Karpas-422 (cell line): ENCODE data around the gene APOLD1. TPM values are rescaled to one million over a fixed set of nuclear protein-coding genes. Genes with fewer than 3 reads are reported as not detected.

ENCODE experiments used
- DNase-seq: peaks from one replicate; pipeline ENCODE4 v3.0.0-alpha.2; 2015
- H2AFZ ChIP-seq: fragments of 200-600 bp; sonication (generic); 2 replicates; pipeline ENCODE4 v1.6.1; 2014; ENCODE audit warnings: antibody characterized with exemption, low read length, mixed read lengths
- H3K27ac ChIP-seq: fragments of 200-600 bp; sonication (generic); 2 replicates; pipeline ENCODE4 v1.5.1; 2014; ENCODE audit warnings: mild to moderate bottlenecking, low read length, moderate library complexity
- H3K27me3 ChIP-seq: fragments of 200-600 bp; sonication (generic); 2 replicates; pipeline ENCODE4 v1.6.1; 2014; ENCODE audit warnings: low read length, mixed read lengths
- H3K36me3 ChIP-seq: fragments of 200-600 bp; sonication (generic); 2 replicates; pipeline ENCODE4 v1.6.1; 2014; ENCODE audit warnings: low read length, mixed read lengths; ENCODE audit not compliant: insufficient read depth
- H3K4me1 ChIP-seq: fragments of 200-600 bp; sonication (generic); 2 replicates; pipeline ENCODE4 v1.6.1; 2014; ENCODE audit warnings: mild to moderate bottlenecking, low read length, mixed read lengths
- H3K4me2 ChIP-seq: fragments of 200-600 bp; sonication (generic); 2 replicates; pipeline ENCODE4 v1.6.1; 2014; ENCODE audit warnings: low read length, low read depth, mild to moderate bottlenecking; ENCODE audit not compliant: poor library complexity, severe bottlenecking
- H3K4me3 ChIP-seq: fragments of 200-600 bp; sonication (generic); 2 replicates; pipeline ENCODE4 v1.5.1; 2014; ENCODE audit warnings: mild to moderate bottlenecking, antibody characterized with exemption, low read length, mixed read lengths
- H3K79me2 ChIP-seq: fragments of 200-600 bp; sonication (generic); 2 replicates; pipeline ENCODE4 v1.6.1; 2014; ENCODE audit warnings: mild to moderate bottlenecking, low read length, mixed read lengths
- H3K9ac ChIP-seq: fragments of 200-600 bp; sonication (generic); 2 replicates; pipeline ENCODE4 v1.6.0; 2014; ENCODE audit warnings: low read length
- H3K9me2 ChIP-seq: fragments of 200-600 bp; sonication (generic), shearing (Covaris generic); replicated peaks from 2 replicates; pipeline ENCODE4 v1.6.0; 2014; ENCODE audit warnings: mild to moderate bottlenecking, low read length, moderate library complexity; ENCODE audit not compliant: insufficient read depth
- H3K9me3 ChIP-seq: fragments of 300-700, 200-600 bp; sonication (generic); 2 replicates; pipeline ENCODE4 v1.6.1; 2014; ENCODE audit warnings: low read length, mixed read lengths
- H4K20me1 ChIP-seq: fragments of 200-600 bp; sonication (generic); 2 replicates; pipeline ENCODE4 v1.6.1; 2014; ENCODE audit warnings: mild to moderate bottlenecking, antibody characterized with exemption, low read length, low read depth; ENCODE audit not compliant: insufficient read depth
- total RNA-seq: library from RNA; depleted of rRNA; stranded (reverse); fragments of >200 nt; shearing (Covaris generic); gene quantifications from 2 replicates; pipeline ENCODE4 v1.2.3, GENCODE V29; 2014; ENCODE audit warnings: low replicate concordance

APOLD1 gene
- total RNA-seq, 1 experiment from 2014 or later = 1.5 TPM

DNA sequence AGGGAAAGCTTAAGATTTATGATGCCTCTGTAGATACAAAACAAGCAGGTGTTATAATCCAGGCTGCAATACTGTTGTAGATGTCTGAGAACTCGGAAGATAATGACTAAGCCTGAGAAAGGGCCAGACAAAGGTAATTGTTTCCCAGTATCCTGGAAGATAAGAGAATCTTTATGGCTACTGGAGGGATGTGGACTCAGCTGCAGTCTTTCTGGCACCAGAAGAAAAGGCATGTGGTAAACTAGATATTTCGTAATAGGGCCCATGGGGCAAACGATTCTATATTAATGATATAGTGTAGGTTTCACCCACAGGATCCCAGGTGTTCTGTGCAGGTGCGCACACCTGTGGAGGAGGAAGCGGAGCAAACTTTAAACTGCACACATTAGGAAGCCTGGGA is 9.2 kb upstream of the APOLD1 start:
- no peaks in the 10 kb centered on the region for H3K4me1 ChIP-seq

DNA sequence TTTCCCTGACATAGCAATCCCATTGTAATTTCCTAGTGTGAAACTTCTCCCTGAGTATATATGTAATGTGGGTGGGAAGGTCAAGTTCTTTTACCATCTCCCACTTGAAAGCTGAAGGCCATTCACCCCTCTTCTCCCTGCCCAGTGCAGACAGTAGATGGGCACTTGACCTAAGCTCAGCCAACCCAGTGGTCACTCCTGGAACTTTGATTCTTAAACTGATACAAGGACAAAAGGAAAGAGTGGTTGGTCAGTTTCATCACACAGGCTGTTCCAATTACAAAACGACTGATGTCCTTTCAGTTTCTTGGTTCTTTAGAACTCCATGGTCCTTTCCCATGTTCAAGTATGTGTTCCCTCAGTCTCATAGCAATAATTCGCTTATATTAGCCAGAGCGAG is 8.4 kb upstream of the APOLD1 start:
- no peak overlapping the region for H2AFZ ChIP-seq
- H3K36me3 ChIP-seq = no peaks in the 10 kb centered on the region
- H3K27me3 ChIP-seq = no peaks in the 10 kb centered on the region
- H3K9me3 ChIP-seq = no peaks in the 10 kb centered on the region
- no peaks in the 10 kb centered on the region for H4K20me1 ChIP-seq
- no peaks in the 10 kb centered on the region for H3K79me2 ChIP-seq
- H3K9me2 ChIP-seq = no peaks in the 10 kb centered on the region
- H3K4me1 ChIP-seq = no peaks in the 10 kb centered on the region
- H3K27ac ChIP-seq = no peak overlapping the region
- no peak for DNase-seq
- no peak overlapping the region for H3K4me2 ChIP-seq
- H3K9ac ChIP-seq = no peak overlapping the region
- H3K4me3 ChIP-seq = no peak overlapping the region

More for the DNA sequence above, 9.2 kb upstream of the APOLD1 start:
- no peaks in the 10 kb centered on the region for H4K20me1 ChIP-seq
- H3K36me3 ChIP-seq = no peaks in the 10 kb centered on the region
- 0 out of 2 replicates have a peak, but pooled peaks cover 2% of the 10 kb centered on the region for H3K27me3 ChIP-seq
- H3K4me3 ChIP-seq = no peak overlapping the region
- H3K9me3 ChIP-seq = no peaks in the 10 kb centered on the region
- H2AFZ ChIP-seq = no peak overlapping the region
- H3K4me2 ChIP-seq = no peak overlapping the region
- no peaks in the 10 kb centered on the region for H3K9me2 ChIP-seq
- no peak overlapping the region for H3K27ac ChIP-seq
- DNase-seq = no peak
- no peaks in the 10 kb centered on the region for H3K79me2 ChIP-seq
- H3K9ac ChIP-seq = no peak overlapping the region

DNA sequence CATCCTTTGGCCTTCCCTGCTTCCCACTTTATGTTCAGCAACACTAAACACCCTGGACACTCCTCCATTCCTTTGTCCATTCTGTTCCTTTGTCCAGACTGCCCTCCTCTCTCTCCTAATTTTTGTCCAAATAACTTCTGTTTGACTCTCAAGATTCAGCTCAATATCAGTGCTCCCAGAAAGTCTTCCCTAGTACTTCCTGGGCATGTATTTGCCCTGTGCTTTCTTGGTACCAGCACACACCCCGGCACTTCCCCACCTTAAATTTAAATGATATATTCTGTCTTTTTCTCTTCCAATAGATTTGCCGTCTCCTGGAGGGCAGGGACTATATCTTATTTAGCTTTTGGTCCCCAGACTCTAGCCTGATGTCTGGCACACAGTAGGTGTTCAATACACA is 6.5 kb upstream of the APOLD1 start:
- no peak overlapping the region for H3K27ac ChIP-seq
- H3K9me3 ChIP-seq = no peaks in the 10 kb centered on the region
- no peaks in the 10 kb centered on the region for H3K79me2 ChIP-seq
- no peaks in the 10 kb centered on the region for H3K36me3 ChIP-seq
- no peak overlapping the region for H3K9ac ChIP-seq
- DNase-seq = no peak
- no peaks in the 10 kb centered on the region for H3K27me3 ChIP-seq
- no peaks in the 10 kb centered on the region for H3K4me1 ChIP-seq
- H2AFZ ChIP-seq = no peak overlapping the region
- H4K20me1 ChIP-seq = no peaks in the 10 kb centered on the region
- H3K9me2 ChIP-seq = no peaks in the 10 kb centered on the region
- no peak overlapping the region for H3K4me3 ChIP-seq
- H3K4me2 ChIP-seq = no peak overlapping the region

DNA sequence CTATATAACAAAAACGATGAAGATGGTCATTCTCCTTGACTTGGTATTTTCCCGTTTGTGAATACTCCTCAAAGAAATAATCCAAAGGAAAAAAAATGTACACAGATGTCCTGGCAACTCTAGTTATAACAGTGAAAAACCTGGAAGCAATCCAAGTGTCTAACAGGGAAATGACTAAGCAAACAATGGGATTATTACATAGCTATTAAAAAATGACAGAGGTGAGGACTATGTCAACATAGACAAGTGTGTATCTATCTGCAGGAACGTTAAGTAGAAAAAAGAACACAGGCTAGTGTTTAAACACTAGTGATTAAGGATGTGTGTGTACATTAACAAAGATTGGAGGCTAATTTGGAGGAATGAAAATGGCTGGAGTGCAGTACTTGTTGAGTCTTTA is 5.9 kb upstream of the APOLD1 start:
- DNase-seq = no peak
- Histone ChIP-seq H3K4me3 (no peak overlapping the region), H3K27ac (no peak overlapping the region), H2AFZ (no peak overlapping the region), H3K27me3 (no peaks in the 10 kb centered on the region), H3K4me1 (no peaks in the 10 kb centered on the region), H4K20me1 (no peaks in the 10 kb centered on the region), H3K9me3 (no peaks in the 10 kb centered on the region), H3K36me3 (no peaks in the 10 kb centered on the region), H3K9ac (no peak overlapping the region), H3K79me2 (no peaks in the 10 kb centered on the region), H3K9me2 (no peaks in the 10 kb centered on the region), H3K4me2 (no peak overlapping the region)

DNA sequence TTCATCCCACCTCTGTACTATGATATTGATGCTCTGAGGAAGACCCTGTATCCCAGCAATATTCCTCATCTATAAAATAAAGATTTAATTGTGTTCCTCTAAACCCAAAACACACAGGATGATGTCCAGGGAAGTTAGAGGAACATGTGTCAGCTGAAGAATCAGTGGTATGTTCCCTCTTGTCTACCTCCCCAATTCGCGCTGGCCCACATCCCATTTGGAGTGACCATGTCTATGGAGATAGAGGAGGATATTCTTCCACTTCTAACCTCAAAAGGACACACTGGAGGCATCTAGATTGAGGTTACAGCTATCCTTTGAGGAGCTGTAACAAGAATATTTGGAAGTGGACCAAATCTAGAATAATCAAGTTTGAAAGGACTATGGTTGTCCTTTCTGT is 1.3 kb upstream of the APOLD1 start:
- Histone ChIP-seq H3K9me2 (no peaks in the 10 kb centered on the region), H3K4me3 (no peak overlapping the region), H3K9me3 (no peaks in the 10 kb centered on the region), H2AFZ (no peak overlapping the region), H3K9ac (no peak overlapping the region), H3K4me1 (peaks cover 26% of the 10 kb centered on the region), H3K79me2 (no peaks in the 10 kb centered on the region), H3K27me3 (no peaks in the 10 kb centered on the region; the same call in 1 of the 2 replicates), H3K4me2 (no peak overlapping the region), H4K20me1 (no peaks in the 10 kb centered on the region), H3K27ac (no peak overlapping the region), H3K36me3 (no peaks in the 10 kb centered on the region)
- no peak for DNase-seq

DNA sequence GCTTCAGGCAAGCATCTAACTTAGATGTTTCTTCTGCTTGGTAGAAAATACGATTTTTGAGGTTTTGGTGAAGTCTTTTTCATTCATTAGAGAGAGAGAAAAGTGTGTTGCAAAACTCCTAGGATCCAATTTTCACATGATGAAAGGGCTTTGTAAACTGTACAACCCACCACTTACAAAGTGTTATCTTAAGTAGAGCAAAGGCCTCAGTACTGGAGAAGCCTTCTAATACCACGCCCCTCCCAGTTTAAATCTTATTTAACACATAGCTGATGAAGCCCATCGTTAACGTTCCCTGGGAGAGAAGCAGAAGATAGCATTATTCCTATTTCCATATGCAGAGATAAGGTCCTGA is 869 bp downstream of the APOLD1 start:
- Histone ChIP-seq H3K27ac (no peak overlapping the region), H3K79me2 (no peaks in the 10 kb centered on the region), H3K9me2 (no peaks in the 10 kb centered on the region), H4K20me1 (no peaks in the 10 kb centered on the region), H3K27me3 (no peaks in the 10 kb centered on the region; the same call in 1 of the 2 replicates), H3K4me1 (peaks cover 26% of the 10 kb centered on the region), H2AFZ (peak overlapping the region; percentile 92), H3K36me3 (no peaks in the 10 kb centered on the region), H3K9ac (peak overlapping the region; percentile 76), H3K4me3 (peak overlapping the region; percentile 78), H3K9me3 (no peaks in the 10 kb centered on the region), H3K4me2 (peak overlapping the region; percentile 90)
- DNase-seq = no peak

DNA sequence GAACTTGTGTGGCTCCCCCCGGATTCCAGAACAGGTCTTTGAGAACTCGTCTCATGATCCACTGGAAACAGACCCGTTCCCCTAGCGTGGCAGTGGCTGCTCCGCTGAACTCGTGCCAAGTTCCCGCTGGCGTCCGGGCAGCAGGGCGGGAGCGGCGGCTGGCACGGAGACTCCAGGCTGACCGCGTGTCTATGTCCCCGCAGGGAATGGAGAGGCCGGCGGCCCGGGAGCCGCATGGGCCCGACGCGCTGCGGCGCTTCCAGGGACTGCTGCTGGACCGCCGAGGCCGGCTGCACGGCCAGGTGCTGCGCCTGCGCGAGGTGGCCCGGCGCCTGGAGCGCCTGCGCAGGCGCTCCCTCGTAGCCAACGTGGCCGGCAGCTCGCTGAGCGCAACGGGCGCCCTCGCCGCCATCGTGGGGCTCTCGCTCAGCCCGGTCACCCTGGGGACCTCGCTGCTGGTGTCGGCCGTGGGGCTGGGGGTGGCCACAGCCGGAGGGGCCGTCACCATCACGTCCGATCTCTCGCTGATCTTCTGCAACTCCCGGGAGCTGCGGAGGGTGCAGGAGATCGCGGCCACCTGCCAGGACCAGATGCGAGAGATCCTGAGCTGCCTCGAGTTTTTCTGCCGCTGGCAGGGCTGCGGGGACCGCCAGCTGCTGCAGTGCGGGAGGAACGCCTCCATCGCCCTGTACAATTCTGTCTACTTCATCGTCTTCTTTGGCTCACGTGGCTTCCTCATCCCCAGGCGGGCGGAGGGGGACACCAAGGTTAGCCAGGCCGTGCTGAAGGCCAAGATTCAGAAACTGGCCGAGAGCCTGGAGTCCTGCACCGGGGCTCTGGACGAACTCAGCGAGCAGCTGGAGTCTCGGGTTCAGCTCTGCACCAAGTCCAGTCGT is 1.5 kb downstream of the APOLD1 start:
- Histone ChIP-seq H3K4me3 (peak overlapping the region; percentile 78), H3K4me2 (peak overlapping the region; percentile 90), H3K9me2 (no peaks in the 10 kb centered on the region), H3K9ac (peak overlapping the region; percentile 76), H3K79me2 (no peaks in the 10 kb centered on the region), H3K36me3 (no peaks in the 10 kb centered on the region), H3K4me1 (peaks cover 26% of the 10 kb centered on the region), H3K9me3 (no peaks in the 10 kb centered on the region), H3K27me3 (no peaks in the 10 kb centered on the region; the same call in 1 of the 2 replicates), H3K27ac (no peak overlapping the region), H2AFZ (peak overlapping the region; percentile 92), H4K20me1 (no peaks in the 10 kb centered on the region)
- peak; percentile 89 for DNase-seq

DNA sequence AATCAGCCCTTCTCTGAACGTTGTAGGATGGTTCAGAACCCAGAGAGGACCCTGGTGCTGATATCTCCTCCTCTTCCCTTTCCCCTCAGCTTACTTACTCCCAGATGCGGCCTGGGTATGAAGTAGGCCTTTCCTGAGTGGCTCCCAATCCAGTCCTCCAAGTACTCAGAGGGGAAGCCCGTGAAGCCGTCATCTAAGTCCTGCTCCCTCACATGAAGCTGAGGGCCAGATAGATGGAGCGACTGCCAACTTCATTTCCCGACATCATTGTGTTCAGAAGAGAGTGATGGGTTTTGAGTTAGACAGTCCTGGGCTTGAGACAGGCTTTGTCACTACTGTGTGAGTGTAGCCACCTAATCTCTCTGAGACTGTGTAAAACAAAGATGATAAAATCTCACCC is 2.7 kb downstream of the APOLD1 start:
- H3K9me3 ChIP-seq = no peaks in the 10 kb centered on the region
- H3K4me3 ChIP-seq = no peak overlapping the region
- no peak overlapping the region for H3K4me2 ChIP-seq
- no peaks in the 10 kb centered on the region for H3K79me2 ChIP-seq
- no peak overlapping the region for H3K27ac ChIP-seq
- no peaks in the 10 kb centered on the region for H4K20me1 ChIP-seq
- H3K4me1 ChIP-seq = peaks cover 26% of the 10 kb centered on the region
- no peak for DNase-seq
- H3K9ac ChIP-seq = peak overlapping the region; percentile 76; the same call in 1 of the 2 replicates
- H2AFZ ChIP-seq = no peak overlapping the region
- H3K9me2 ChIP-seq = no peaks in the 10 kb centered on the region
- H3K36me3 ChIP-seq = no peaks in the 10 kb centered on the region
- H3K27me3 ChIP-seq = no peaks in the 10 kb centered on the region; the same call in 1 of the 2 replicates
